NCI-H146 treated with DMSO at 0.1 percent for 48 hours (cell line): ENCODE results near the gene SRGAP1.
"Not testable (repeated sequence)": the region's sequence is repeated elsewhere in the genome, so short reads cannot be mapped to it uniquely, and the experiment has no call there.

Experiments
- DNase-seq: peaks from one replicate; lab custom pipeline; 2025; ENCODE audit not compliant: unreplicated experiment; lab: John Stamatoyannopoulos, UW

SRGAP1 gene

DNA sequence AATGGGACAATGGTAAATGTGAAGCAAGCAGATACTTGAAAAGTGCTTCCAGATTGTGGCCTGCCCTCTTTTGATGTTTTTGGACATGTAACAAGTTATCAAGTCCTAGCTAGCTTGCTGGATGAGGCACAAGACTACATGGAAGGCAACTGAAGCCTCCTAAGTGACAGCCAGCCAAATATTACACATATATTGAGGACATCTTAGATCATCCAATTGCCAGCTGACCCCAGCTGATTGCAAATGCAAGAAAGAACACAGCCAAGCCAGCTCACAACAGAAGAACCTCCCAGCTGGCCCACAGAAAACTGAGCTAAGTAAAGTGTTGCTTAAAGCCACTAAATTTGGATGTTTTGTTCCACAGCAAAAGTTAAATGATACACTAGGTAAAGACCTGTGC lies 156.9 kb downstream of the SRGAP1 start:
- DNase-seq = no peak

DNA sequence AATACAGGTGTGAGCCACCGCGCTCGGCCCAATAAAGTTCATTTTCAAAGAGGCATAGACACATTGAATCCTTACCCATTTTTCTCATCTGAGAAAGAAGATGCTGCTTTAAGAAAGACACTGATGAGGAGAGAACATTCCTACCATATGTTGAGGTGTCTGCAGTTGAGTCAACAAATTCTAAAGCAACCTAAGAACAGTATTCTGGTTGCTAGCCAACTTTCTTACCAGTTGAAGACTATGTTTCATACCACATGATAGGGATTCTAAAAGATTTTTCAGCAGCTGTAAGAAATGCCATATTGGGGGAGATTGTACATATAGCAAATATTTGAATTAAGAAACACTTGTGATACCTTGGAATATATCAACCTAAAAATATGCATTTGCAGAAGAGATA lies 160.1 kb downstream of the SRGAP1 start:
- DNase-seq = no peak

DNA sequence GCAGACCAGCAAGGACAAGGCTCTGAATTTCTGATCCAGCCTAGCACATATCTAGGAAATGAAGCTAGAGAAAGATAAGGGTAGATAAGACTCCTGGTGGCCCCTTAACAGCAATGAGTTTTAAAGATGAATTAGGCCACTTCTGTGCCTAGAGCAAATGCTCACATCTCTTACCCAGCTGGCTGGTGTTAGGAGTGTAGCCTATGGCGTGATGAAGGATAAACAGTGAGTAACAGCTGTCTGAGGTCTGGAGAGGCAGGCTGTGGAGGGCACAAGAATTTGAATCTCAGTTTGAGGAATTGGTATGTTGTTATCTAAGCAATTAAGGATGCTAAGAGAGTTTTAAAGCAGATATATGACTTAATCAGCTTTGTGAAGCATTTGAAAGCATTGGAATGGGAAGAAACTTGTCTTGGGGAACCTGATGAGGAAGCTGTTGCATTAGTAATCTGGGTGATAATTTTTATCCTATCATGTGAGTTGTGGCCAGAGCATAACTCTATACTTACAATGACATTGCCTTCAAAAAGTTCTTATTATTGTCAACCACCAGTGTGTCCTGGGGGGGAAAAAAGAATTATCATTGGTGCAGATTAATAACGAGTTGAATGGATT lies 161.8 kb downstream of the SRGAP1 start:
- no peak for DNase-seq

DNA sequence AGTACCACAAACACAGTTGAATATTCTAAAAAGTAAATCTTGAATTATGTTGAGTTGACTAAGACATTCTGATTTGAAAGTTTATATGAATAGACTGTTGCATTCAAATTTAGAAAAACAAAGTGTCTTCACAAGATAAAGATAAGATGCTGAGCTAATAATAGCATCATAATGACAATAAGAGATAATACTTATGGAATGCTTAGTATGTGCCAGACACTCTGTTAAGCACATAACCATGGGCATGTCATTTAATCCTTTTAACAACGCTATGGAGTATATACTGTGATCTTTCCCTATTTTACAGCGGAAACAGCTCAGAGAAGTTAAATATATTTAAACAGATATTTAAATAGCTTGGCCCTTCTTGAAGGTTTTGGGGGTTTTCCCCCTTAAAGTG lies 163.4 kb downstream of the SRGAP1 start:
- no peak for DNase-seq

DNA sequence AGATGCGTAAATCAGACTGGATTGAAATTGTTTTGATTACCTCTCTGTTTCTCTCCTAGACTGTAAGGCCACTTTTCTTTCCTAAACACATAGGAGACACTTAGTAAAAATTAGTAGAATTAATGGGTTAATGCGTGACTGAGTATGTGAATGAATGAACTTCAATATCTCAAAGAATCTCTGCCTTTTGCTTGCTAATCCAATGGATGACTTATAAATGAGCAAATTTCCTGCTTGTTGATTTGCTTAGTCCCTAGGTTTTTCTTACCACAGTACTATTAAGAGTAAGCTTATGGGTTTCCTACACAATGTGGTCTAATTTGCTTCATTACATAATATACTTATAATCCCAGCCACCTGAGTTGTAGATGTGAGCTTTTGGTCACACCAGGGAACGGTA lies 164.1 kb downstream of the SRGAP1 start:
- DNase-seq = no peak

DNA sequence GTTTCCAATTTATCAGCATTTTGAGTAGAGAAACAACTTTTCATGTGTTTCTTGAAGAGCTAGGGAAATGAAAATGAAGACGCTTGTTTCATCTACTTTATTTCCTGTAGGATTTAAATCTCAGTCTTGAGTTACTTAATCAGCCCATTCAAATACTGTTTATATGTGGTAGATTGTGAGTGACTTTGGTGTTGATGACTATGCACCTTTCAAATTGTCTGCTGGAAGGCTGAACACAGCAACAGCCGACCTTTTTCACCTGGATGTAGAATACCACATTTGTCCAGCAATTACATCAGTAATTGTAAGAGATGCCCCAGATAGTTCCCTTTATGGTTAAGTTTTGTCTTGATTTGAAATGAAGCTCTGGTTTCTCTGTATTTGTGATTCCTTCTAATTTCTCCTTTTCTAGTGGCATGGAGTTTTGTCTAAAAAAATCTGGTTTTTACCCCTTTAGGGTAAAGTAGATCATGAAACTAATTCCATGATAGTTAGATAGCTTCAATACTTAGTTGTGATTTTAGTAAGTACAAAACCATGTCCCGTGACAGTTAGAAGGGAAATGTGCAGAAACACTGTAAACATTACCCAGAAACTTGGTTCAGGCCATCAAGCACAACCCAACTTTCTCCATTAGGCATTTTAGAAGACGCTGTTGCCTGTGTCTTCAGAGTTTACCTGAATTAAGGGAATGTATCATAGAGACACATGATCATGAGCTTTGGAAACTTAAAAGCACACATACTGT lies 165.0 kb downstream of the SRGAP1 start:
- DNase-seq = no peak

DNA sequence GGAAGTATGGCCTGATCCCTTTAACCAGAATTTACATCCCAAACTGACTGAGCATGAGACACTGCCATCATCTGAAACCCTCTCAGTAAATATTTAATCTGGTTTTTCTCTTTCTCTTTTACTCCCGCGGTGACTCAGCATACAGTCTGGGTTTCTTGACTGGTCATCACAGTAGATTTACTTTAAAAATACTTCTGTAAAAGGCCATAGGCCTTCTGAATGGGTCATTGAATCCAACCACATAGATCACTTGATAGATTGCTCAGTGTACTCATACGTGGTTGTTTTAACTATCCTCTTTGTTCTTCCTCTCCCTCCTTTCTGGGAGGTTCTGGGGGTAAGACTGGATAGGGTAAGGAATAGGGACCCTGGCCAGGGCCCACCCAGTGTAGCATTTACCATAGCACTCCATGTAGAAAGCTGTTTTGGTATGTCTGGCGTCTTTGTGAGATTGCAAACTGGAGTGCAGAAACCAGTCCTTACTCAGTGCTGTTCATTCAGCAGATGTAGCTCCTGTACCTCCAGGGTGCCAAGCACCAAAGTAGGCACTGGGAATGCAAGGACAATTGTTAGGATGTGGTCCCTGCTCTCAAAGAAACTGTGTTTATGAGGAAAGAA lies 165.7 kb downstream of the SRGAP1 start:
- DNase-seq = no peak

DNA sequence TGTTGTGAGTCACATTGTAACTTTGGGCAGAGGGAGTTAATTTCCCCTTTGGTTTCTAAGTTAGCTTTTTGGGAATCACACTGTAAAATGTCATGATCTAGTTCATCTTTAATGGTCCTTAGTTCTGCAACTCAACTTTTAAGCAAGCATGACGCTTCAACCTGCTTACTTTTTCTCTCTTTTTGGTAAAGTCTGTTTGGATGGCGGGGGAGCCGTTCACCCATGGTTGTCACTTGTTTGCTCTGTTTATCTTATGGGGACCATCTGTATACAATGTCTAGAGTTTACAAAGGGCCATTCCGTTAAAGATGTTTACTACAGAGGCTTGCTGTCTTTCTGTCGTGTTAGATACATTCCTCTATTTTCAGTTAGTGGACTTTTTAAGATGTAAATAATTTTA lies 172.0 kb downstream of the SRGAP1 start:
- no peak for DNase-seq

DNA sequence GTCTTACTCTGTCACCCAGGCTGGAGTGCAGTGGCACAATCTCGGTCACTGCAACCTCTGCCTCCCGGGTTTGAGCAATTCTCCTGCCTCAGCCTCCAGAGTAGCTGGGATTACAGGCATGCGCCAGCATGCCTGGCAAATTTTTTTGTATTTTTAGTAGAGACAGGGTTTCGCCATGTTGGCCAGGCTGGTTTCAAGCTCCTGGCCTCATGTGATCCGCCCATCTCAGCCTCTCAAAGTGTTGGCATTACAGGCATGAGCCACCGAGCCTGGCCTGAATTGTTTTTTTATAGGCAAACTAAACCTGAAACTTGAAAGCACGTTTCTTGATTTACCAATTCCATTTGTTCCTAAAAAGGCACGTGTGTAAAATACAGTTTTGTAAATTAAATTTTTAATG lies 173.6 kb downstream of the SRGAP1 start:
- not testable (repeated sequence) for DNase-seq

DNA sequence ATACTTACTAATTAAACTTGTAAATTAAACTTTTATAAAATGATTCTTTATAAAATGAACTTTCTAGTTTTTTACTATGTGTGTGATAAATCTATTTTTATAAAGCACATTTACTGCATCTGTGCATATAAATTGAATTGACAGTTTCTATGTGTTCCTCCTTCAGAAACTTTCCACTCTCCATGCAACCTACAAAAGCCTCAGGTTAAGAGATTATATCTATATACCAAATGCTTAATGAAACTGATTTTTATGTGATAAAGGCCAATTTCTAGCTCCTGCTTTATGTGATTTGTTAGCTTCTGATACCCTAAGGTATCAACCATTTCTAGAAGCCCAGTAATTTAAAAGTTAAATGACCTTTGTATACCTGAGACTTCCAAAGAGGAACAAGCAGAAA lies 174.0 kb downstream of the SRGAP1 start:
- no peak for DNase-seq

DNA sequence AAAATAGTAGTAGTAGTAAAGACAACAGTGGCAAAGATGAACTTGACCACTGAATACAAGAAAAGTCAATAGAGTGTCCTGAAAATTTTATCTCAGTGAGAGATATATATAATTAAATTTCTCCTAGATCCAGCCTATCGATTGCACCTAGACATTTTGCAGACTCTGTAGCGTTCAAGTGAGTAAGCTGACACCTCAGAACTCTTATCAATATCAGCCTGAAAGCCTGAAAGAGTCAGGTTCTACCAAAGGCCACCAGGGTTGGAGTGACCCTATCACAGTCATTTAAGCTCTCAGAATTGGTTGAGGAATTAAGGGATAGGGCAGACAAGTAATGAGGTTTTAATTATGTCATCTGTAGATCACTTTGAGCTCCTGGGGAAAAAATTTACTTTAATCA lies 174.6 kb downstream of the SRGAP1 start:
- no peak for DNase-seq

DNA sequence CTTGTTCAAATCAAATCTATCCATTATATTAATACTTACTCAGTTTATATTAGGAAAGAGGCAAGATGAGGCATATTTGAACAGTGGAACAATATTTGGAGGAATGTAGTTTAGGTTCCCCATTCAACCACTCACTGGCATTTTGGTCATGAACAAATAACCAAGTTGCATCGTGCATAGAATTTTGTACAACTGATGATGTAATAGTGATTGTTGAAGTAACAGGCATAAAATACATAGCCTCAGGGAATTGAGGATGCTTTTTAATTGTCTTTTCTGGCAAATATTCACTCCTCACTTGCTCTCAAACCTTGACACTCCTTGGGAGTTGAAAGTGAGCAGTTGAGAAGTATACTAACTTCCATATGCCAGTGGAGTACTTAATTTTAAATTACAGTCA lies 175.2 kb downstream of the SRGAP1 start:
- DNase-seq = no peak

DNA sequence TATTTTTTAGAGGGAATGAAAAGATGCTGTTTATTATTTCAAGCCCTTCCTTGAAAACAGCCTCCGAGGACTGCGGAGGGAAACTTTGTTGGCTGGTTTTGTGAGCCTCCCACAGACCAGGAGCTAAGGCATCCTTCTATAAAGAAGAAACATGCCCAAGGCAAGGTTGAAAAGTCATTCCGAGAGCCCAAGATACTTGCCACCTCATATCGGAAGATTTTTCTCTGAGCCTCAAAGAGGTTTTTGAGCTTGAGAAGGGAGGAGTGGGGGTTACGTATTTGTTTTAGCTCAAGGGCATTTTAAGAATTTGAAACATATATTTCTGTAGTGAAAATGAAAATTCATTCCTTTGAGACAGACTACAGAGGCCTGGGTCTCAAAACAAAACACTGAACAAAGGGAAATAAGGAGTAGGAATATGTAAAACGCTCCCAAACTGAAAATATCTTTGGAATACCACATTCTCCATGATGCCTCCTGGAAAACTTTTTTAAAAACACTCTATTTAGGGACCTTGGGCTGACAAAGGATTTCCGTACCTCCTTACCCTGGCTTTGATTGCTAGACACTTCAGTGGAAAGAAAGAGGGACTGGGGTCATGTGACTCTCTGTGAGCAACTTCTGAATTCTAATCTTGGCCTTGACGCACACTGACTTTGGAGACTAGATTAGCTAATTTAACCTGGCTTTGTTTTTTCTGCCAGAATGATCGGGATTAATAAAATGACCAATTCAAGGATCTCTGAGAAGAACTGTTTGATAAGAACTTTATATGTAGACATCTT lies 180.9 kb downstream of the SRGAP1 start:
- DNase-seq = no peak

DNA sequence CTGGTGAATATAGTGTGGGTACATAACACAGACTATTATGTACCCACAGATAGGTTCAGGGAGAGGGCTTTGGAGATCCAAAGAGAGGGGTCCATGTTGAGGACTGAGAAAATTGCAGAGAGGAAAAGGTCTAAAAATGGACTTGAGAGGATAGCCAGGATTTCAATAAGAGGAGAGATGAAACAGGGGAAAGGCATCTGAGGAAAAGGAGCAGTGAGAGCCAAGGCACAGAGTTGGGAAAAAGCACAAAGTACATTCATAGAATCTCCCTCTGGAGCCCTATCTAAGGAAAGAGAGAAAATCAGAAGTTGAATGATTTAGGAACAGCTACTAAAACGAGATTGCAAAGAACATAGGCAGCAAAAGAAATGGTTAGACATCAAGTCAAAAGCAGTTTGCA lies 182.8 kb downstream of the SRGAP1 start:
- DNase-seq = no peak

DNA sequence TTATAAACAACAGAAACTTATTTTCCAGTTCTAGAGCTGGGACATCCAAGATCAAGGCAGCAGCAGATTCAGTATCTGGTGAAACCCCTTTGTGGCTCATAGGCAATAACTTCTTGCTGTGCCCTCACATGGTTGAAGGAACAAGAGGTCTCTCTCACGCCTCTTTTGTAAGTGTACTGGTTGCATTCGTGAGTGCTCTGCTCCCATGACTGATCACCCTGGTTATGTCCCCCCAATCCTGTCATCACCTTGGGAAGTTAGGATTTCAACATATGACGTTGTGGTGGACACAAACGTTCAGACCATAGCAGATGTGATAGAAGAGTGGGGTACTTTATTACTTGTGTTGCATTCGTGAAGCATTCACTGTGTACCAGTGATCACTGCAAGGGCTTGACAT lies 184.0 kb downstream of the SRGAP1 start:
- DNase-seq = no peak

DNA sequence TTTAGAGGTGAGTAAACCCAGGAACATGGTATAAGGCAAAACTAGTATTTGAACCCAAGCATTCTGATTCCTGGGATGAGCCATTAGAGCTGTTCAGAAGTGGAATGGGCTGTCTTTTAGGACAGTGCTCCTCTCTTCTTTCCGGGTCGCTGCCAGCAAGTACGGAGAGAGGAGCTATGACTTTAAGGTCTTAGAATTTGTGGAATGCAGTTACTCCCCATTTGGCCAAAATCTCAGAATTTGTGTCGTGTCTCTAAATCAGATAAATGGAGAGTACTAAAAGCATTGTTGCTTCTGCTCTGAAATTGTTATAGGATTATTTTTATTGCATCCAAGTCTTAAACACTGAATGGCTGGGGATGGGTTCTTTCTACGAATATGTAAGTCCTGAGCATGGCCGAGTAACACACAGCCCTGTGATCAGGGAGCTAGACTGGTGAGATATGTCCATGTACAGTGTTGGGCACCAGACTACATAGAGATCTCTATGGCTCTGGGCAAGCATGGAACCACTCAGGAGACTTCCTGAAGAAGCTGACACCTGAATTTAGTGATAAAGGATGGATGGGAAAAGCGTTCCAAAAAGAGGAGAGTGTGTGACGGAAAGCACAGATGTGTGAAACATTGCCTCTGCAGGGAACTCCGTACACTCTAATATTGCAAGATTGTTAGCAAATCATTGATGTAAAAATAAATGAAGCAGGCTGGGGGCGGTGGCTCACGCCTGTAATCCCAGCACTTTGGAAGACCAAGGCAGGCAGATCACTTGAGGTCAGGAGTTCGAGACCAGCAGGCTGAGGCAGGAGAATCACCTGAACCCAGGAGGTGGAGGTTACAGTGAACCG lies 184.7 kb downstream of the SRGAP1 start:
- no peak for DNase-seq

DNA sequence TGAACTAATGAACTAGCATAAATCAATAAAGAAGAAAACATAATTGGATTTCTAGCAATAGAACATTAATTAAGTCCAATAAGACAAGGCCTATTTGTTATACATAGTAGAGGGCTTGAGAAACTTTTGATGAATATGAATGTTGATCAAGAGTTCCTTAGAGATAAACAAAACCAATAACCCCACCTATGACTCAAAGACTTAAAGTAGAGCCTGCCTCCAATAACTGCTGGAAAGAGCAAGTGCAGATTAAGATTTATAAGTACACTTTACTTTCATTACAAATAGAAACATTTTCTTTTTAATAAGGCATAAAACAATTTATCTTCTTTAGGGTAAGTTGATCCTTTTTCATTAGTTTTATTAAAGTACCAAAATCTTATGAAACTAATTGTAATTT lies 185.7 kb downstream of the SRGAP1 start:
- no peak for DNase-seq

DNA sequence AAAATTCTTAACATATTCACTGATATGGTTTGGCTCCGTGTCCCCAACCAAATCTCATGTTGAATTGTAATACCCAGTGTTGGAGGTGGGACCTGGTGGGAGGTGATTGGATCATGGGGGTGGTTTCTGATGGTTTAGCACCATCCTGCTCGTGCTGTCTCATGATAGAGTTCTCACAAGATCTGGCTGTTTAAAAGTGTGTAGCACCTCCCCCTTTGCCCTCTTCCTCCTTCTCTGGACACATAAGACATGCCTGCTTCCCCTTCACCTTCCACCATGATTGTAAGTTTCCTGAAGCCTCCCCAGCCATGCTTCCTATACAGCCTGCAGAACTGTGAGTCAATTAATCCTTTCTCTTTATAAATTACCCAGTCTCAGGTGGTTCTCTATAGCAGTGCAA lies 189.6 kb downstream of the SRGAP1 start:
- DNase-seq = not testable (repeated sequence)

DNA sequence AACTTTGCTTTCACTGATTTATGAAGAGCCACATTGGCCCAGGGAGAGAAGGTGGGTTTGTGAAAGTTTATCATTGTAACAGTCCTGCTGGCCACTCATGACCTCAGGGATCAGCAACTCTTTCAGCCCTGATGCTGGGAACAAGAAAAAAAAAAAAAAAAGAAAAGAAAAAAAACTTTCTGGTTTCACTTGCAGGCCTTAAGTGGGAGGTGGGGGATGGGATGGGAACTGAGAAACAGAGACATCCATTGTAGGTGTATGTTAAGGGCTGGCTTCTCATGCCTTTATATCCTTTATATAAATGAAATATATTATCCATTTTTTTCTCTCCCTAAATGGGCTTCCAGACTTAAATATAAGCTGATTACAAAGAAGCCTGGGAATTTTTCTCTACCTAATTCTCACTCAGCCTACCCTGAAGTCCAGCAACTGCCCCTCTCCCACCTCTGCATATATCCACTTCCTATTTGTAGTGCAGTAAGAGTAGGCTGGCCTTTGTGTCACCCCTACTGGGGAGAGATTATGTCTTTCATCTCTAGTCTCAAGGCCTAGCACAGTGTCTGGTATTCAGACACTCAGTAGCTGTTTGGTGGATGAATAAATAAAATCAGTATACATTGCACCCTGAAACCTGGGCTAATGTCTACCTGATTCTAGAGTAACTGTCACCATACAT lies 190.5 kb downstream of the SRGAP1 start:
- no peak for DNase-seq

DNA sequence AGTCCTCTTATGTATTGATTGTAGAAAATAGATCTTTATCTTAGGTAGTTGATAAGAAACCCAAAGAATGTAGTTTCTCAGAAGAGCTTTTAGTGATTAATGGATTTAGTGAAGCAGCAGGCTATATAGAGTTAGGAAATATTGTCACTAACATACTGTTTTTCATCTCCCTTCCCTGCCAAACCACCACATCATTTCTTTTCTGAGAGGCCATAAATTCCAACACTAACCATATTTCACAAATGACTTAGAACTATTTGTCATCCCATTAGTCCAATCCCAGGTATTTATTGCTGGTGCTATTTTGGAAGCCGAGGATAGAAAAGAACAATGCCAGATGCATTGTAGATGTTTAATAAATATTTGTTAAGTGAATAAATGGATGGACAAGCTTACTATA lies 191.9 kb downstream of the SRGAP1 start:
- DNase-seq = no peak
